HEK293T (cell line): Measurements from ENCODE around the gene C2CD5.
"Not testable (repeated sequence)": the region's sequence is repeated elsewhere in the genome, so short reads cannot be mapped to it uniquely, and the experiment has no call there.

ENCODE experiments used
- CTCF ChIA-PET: fragments of 350-600 bp; formaldehyde crosslinking; extraction: SDS; loops from one replicate; lab custom pipeline; 2021; ENCODE audit warnings: antibody characterized with exemption, inconsistent platforms; lab: Yijun Ruan, JAX
- POLR2A ChIA-PET: fragments of 350-600 bp; formaldehyde crosslinking; extraction: SDS; loops from one replicate; lab custom pipeline; 2020; ENCODE audit warnings: antibody characterized with exemption, inconsistent platforms; lab: Yijun Ruan, JAX
- DNase-seq: peaks from one replicate; pipeline ENCODE4 v3.0.0; 2012; ENCODE audit warnings: mixed read lengths; ENCODE audit errors: extremely low spot score
- ARNT ChIP-seq: fragments of 450-650 bp; IDR thresholded peaks from 2 replicates; pipeline ENCODE4 v1.6.1; 2017; ENCODE audit warnings: mild to moderate bottlenecking
- BHLHE40 ChIP-seq: fragments of 450-650 bp; IDR thresholded peaks from 2 replicates; pipeline ENCODE4 v1.6.1; 2016; ENCODE audit warnings: mild to moderate bottlenecking, moderate library complexity, borderline replicate concordance
- CTBP1 ChIP-seq: fragments of 450-650 bp; IDR thresholded peaks from 2 replicates; pipeline ENCODE4 v1.6.1; 2016; ENCODE audit warnings: borderline replicate concordance
- ELF4 ChIP-seq: fragments of 450-650 bp; IDR thresholded peaks from 2 replicates; pipeline ENCODE4 v1.6.1; 2017; ENCODE audit warnings: antibody characterized with exemption
- FOXA1 ChIP-seq: fragments of 450-650 bp; IDR thresholded peaks from 2 replicates; pipeline ENCODE4 v1.6.1; 2016; ENCODE audit warnings: mild to moderate bottlenecking
- FOXK2 ChIP-seq: fragments of 450-650 bp; IDR thresholded peaks from 2 replicates; pipeline ENCODE4 v1.6.1; 2016; ENCODE audit warnings: mild to moderate bottlenecking
- FOXM1 ChIP-seq: fragments of 450-650 bp; IDR thresholded peaks from 2 replicates; pipeline ENCODE4 v1.6.1; 2017; ENCODE audit warnings: mild to moderate bottlenecking, borderline replicate concordance
- HDGF ChIP-seq: fragments of 450-650 bp; IDR thresholded peaks from 2 replicates; pipeline ENCODE4 v1.6.1; 2017; ENCODE audit warnings: antibody characterized with exemption, borderline replicate concordance
- L3MBTL2 ChIP-seq: fragments of 450-650 bp; conservative IDR thresholded peaks from 2 replicates; pipeline ENCODE4 v1.6.1; 2016; ENCODE audit warnings: mild to moderate bottlenecking
- LEF1 ChIP-seq: fragments of 450-650 bp; IDR thresholded peaks from 2 replicates; pipeline ENCODE4 v1.6.1; 2017; ENCODE audit warnings: mild to moderate bottlenecking, borderline replicate concordance
- NFRKB ChIP-seq: fragments of 450-650 bp; IDR thresholded peaks from 2 replicates; pipeline ENCODE4 v1.6.1; 2016; ENCODE audit warnings: mild to moderate bottlenecking, moderate library complexity
- PKNOX1 ChIP-seq: fragments of 450-650 bp; IDR thresholded peaks from 2 replicates; pipeline ENCODE4 v1.6.1; 2016
- SP1 ChIP-seq: fragments of 450-650 bp; IDR thresholded peaks from 2 replicates; pipeline ENCODE4 v1.6.1; 2017
- SUZ12 ChIP-seq: fragments of 450-650 bp; IDR thresholded peaks from 2 replicates; pipeline ENCODE4 v1.6.1; 2016; ENCODE audit warnings: mild to moderate bottlenecking
- TARDBP ChIP-seq: fragments of 450-650 bp; IDR thresholded peaks from 2 replicates; pipeline ENCODE4 v1.6.1; 2016
- ZNF384 ChIP-seq: fragments of 450-650 bp; IDR thresholded peaks from 2 replicates; pipeline ENCODE4 v1.6.1; 2016

Gene C2CD5

GRCh38 chr12:22576473-22576872, 32.1 kb upstream of the C2CD5 start:
- no peak for TF ChIP-seq TARDBP
- DNase-seq, result no peak
- ChIA-PET POLR2A (no interaction called here), CTCF (no interaction called here)

- no peak for DNase-seq
- POLR2A ChIA-PET, result no interaction called here
- TF ChIP-seq ELF4, result no peak
- CTCF ChIA-PET, result no interaction called here
These were observed 31.7 kb upstream of the C2CD5 start for GRCh38 chr12:22576065-22576464.

- POLR2A ChIA-PET, result no interaction called here
- no peak for TF ChIP-seq FOXA1
- TF ChIP-seq FOXK2, result no peak
- no peak for TF ChIP-seq PKNOX1
- no peak for TF ChIP-seq LEF1
- no peak for TF ChIP-seq HDGF
- TF ChIP-seq ZNF384, result no peak
- DNase-seq, result no peak
- CTCF ChIA-PET, result no interaction called here
These were observed 30.6 kb upstream of the C2CD5 start for GRCh38 chr12:22574921-22575320.

- POLR2A ChIA-PET, result no interaction called here
- DNase-seq, result no peak
- TF ChIP-seq ELF4, result no peak
- TF ChIP-seq LEF1, result no peak
- TF ChIP-seq HDGF, result no peak
- TF ChIP-seq FOXM1, result no peak
- TF ChIP-seq ARNT, result no peak
- TF ChIP-seq FOXK2, result no peak
- TF ChIP-seq BHLHE40, result no peak
- no peak for TF ChIP-seq L3MBTL2
- TF ChIP-seq PKNOX1, result no peak
- TF ChIP-seq ZNF384, result no peak
- TF ChIP-seq FOXA1, result no peak
- TF ChIP-seq SP1, result no peak
- TF ChIP-seq TARDBP, result no peak
- no peak for TF ChIP-seq CTBP1
- CTCF ChIA-PET, result no interaction called here
These were observed 28.8 kb upstream of the C2CD5 start for GRCh38 chr12:22573181-22573580.

GRCh38 chr12:22569253-22569652, 24.9 kb upstream of the C2CD5 start:
- DNase-seq, result no peak
- ChIA-PET POLR2A (no interaction called here), CTCF (no interaction called here)
- no peak for TF ChIP-seq SUZ12
- no peak for TF ChIP-seq HDGF
- no peak for TF ChIP-seq NFRKB
- no peak for TF ChIP-seq FOXA1
- no peak for TF ChIP-seq ELF4
- TF ChIP-seq ZNF384, result no peak
- TF ChIP-seq TARDBP, result no peak
- no peak for TF ChIP-seq LEF1
- TF ChIP-seq SP1, result no peak
- no peak for TF ChIP-seq ARNT
- TF ChIP-seq FOXM1, result no peak
- TF ChIP-seq L3MBTL2, result no peak
- TF ChIP-seq BHLHE40, result no peak

- POLR2A ChIA-PET, result interaction anchor here (1.4 kb wide), 1 partner anchor 63 kb away, joined by 4 read pairs; the partner anchor contains the start of gene ETNK1
- no peak for DNase-seq
- no peak for TF ChIP-seq SUZ12
- TF ChIP-seq CTBP1, result no peak
- no peak for TF ChIP-seq FOXK2
- TF ChIP-seq ELF4, result no peak
- TF ChIP-seq FOXM1, result no peak
- TF ChIP-seq LEF1, result no peak
- TF ChIP-seq L3MBTL2, result no peak
- TF ChIP-seq ARNT, result no peak
- no peak for TF ChIP-seq TARDBP
- no peak for TF ChIP-seq SP1
- no peak for TF ChIP-seq HDGF
- no peak for TF ChIP-seq FOXA1
- CTCF ChIA-PET, result no interaction called here
These were observed 18.0 kb upstream of the C2CD5 start for GRCh38 chr12:22562036-22563028.

GRCh38 chr12:22554750-22555149, 10.4 kb upstream of the C2CD5 start:
- CTCF ChIA-PET, DNase-seq, POLR2A ChIA-PET: not testable (repeated sequence)
